Measurements from ENCODE around the gene ADORA1. TPM values are rescaled to one million over a fixed set of nuclear protein-coding genes. Genes with fewer than 3 reads are reported as not detected.

The ADORA1 gene
- total RNA-seq = 0.14 and 0.16 TPM in 2 replicates
- long read RNA-seq = 0 reads

DNA sequence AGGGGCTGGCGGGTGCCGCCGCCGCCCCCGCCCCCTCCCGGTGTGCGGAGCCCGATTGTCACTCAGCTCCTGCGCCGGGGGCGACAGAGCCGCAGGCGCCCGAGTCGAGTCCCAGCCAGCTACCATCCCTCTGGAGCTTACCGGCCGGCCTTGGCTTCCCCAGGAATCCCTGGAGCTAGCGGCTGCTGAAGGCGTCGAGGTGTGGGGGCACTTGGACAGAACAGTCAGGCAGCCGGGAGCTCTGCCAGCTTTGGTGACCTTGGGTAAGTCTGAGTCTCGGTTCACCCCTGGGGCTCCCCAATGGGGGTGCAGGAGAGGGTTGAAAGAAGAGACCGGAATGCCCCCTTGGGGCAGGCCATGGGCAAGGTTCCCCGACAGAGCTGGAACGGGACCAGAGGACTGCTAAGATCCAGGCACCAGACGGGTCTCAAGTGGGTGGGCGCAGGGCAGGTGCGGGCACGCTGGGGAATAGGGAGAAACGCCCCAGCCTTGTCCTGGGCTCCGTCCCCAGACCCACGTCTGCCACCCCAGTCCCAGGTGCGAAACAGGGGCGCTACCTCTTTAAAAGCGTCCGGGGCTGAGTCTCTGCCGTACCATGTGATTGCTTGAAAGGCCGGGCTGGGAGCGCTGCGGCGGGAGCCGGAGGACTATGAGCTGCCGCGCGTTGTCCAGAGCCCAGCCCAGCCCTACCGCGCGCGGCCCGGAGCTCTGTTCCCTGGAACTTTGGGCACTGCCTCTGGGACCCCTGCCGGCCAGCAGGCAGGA is at the start of gene ADORA1:
TSS of gene ADORA1 (plus strand) at position 61 of the 765 bp plus-strand sequence. CDS start 1,116 bp downstream, outside the sequence.
- peak; percentile 51 for DNase-seq (ENCODE audit: low spot score, unreplicated experiment)
- H3K9me3 Mint-ChIP-seq (ENCODE audit: low read depth) = no peaks in the 10 kb centered on the region
- peak; percentile 53 for TF ChIP-seq CTCF (IDR thresholded peaks at IDR 0.05; ENCODE audit: unreplicated experiment)
- no peaks in the 10 kb centered on the region for H3K36me3 Mint-ChIP-seq (ENCODE audit: insufficient read depth)
- H3K27ac Mint-ChIP-seq = no peak within 1 kb of the TSS
- peak within 1 kb of the TSS; percentile 63 for H3K4me3 Mint-ChIP-seq (ENCODE audit: low read depth)
- H3K4me1 Mint-ChIP-seq (ENCODE audit: low read depth) = peaks cover 14% of the 10 kb centered on the region
- peaks cover 75% of the 10 kb centered on the region for H3K27me3 Mint-ChIP-seq

DNA sequence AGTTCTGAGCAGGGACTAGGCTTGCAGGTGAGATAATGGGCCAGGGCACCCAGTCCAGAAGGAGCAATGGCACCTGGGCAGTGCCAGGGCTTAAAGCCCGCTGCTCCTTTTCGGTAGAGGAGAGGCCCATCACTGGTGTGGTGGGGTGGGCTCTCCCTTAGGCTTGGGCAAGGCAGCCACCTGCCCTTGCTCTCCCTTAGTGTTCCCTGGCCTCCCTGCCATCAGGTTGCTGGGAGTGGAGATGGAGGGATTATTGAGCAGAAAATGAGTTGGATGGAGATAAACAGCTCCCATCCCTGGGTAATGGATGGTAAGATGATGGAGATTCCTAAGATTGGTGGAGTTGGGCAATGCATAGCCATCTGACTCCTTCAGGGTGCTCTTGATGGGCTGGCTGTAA is 49.6 kb upstream of the ADORA1 start:
- H3K9me3 Mint-ChIP-seq (ENCODE audit: low read depth) = no peaks in the 10 kb centered on the region
- H3K4me1 Mint-ChIP-seq (ENCODE audit: low read depth) = peaks cover 3% of the 10 kb centered on the region
- no peak for DNase-seq (ENCODE audit: low spot score, unreplicated experiment)
- H3K4me3 Mint-ChIP-seq (ENCODE audit: low read depth) = no peak overlapping the region
- no peak overlapping the region for H3K27ac Mint-ChIP-seq
- peaks cover 89% of the 10 kb centered on the region for H3K27me3 Mint-ChIP-seq
- H3K36me3 Mint-ChIP-seq (ENCODE audit: insufficient read depth) = no peaks in the 10 kb centered on the region
- no peak for TF ChIP-seq CTCF (IDR thresholded peaks at IDR 0.05; ENCODE audit: unreplicated experiment)

GRCh38 chr1:203078478-203078877 is 49.0 kb upstream of the ADORA1 start:
- Mint-ChIP-seq H3K4me3 (ENCODE audit: low read depth) (no peak overlapping the region), H3K9me3 (ENCODE audit: low read depth) (no peaks in the 10 kb centered on the region), H3K36me3 (ENCODE audit: insufficient read depth) (no peaks in the 10 kb centered on the region), H3K27ac (no peak overlapping the region), H3K27me3 (peaks cover 87% of the 10 kb centered on the region), H3K4me1 (ENCODE audit: low read depth) (peaks cover 3% of the 10 kb centered on the region)
- DNase-seq (ENCODE audit: low spot score, unreplicated experiment) = no peak
- TF ChIP-seq CTCF (IDR thresholded peaks at IDR 0.05; ENCODE audit: unreplicated experiment) = no peak

GRCh38 chr1:203080456-203080855 is 47.1 kb upstream of the ADORA1 start:
- peaks cover 3% of the 10 kb centered on the region for H3K4me1 Mint-ChIP-seq (ENCODE audit: low read depth)
- H3K27me3 Mint-ChIP-seq = peaks cover 73% of the 10 kb centered on the region
- no peak for TF ChIP-seq CTCF (IDR thresholded peaks at IDR 0.05; ENCODE audit: unreplicated experiment)
- no peak overlapping the region for H3K27ac Mint-ChIP-seq
- no peak for DNase-seq (ENCODE audit: low spot score, unreplicated experiment)
- H3K36me3 Mint-ChIP-seq (ENCODE audit: insufficient read depth) = no peaks in the 10 kb centered on the region
- no peak overlapping the region for H3K4me3 Mint-ChIP-seq (ENCODE audit: low read depth)
- no peaks in the 10 kb centered on the region for H3K9me3 Mint-ChIP-seq (ENCODE audit: low read depth)

DNA sequence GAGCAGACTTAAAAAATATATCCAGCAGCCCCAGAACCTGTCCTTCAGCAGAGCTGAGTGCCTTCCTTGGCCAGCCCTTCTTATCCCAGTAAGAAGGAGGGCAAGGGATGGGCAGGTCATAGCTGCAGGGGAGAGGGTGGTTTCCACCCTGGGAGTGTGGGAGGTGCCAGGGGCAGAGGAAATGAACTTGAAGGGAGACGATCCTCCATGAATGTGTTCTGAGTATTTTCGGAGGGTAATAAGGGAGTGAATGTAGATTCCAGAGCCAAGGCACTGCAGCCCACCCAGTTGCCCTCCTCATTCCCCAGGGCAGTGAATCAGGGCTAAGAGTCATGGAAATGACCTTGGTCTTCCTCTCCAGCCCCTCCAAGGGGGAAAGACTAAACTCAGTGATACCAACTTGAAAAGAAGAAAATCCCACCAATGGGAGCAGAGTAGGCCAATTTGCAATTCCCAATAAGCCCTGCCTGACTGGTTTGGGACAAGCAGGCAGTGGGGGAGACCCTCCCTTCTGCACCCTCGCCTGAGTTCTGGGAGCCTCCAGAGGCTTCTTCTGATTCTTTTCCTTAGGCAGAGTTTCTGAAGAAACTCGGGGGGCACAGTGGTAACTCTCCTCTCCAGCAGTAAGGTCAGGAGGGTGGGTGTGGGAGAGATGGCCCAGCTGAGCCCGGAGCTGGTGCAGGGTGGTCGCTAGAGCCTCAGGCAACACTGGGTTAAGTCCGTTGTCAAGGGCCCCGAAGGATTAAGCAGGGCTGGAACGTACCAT is 45.9 kb upstream of the ADORA1 start:
- H3K9me3 Mint-ChIP-seq (ENCODE audit: low read depth) = no peaks in the 10 kb centered on the region
- no peak for TF ChIP-seq CTCF (IDR thresholded peaks at IDR 0.05; ENCODE audit: unreplicated experiment)
- DNase-seq (ENCODE audit: low spot score, unreplicated experiment) = no peak
- no peak overlapping the region for H3K27ac Mint-ChIP-seq
- no peaks in the 10 kb centered on the region for H3K4me1 Mint-ChIP-seq (ENCODE audit: low read depth)
- H3K27me3 Mint-ChIP-seq = peaks cover 71% of the 10 kb centered on the region
- H3K36me3 Mint-ChIP-seq (ENCODE audit: insufficient read depth) = no peaks in the 10 kb centered on the region
- H3K4me3 Mint-ChIP-seq (ENCODE audit: low read depth) = no peak overlapping the region

Data from progenitor cell of endocrine pancreas (in vitro differentiated cells).